ENCODE data around the gene PLA2G4A. TPM values are rescaled to one million over a fixed set of nuclear protein-coding genes. Genes with fewer than 3 reads are reported as not detected.

The PLA2G4A gene
- total RNA-seq, 1 donor from 2014 or later: 0.72 TPM

DNA sequence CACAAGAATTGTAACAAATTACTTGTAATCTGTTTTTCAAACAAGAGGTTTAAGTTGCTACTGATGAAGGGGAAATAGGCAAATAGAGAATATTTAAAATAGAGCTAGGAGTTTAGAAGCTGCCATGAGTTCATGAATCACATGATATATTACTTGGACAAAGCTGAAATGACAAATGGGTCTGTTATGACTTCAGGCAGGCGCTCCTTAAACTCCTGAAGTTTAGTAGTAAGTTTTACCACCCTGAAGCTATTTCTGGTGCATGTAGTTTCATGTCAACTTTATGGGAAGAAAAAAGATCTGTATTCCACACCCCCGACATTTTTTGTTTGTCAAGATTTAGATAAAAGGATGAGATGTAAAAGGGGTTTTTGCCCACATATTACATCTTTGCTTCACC lies 58.5 kb downstream of the PLA2G4A start:
- no peaks in the 10 kb centered on the region for H3K27me3 Mint-ChIP-seq
- TF ChIP-seq CTCF (IDR thresholded peaks at IDR 0.05; ENCODE audit: unreplicated experiment): no peak
- H3K27ac Mint-ChIP-seq: no peak overlapping the region
- peaks cover 2% of the 10 kb centered on the region for H3K4me1 Mint-ChIP-seq (ENCODE audit: low read depth)
- H3K9me3 Mint-ChIP-seq (ENCODE audit: low read depth): peaks cover 7% of the 10 kb centered on the region
- no peaks in the 10 kb centered on the region for H3K36me3 Mint-ChIP-seq (ENCODE audit: insufficient read depth)
- DNase-seq (ENCODE audit: low spot score, unreplicated experiment): no peak
- H3K4me3 Mint-ChIP-seq (ENCODE audit: low read depth): no peak overlapping the region

DNA sequence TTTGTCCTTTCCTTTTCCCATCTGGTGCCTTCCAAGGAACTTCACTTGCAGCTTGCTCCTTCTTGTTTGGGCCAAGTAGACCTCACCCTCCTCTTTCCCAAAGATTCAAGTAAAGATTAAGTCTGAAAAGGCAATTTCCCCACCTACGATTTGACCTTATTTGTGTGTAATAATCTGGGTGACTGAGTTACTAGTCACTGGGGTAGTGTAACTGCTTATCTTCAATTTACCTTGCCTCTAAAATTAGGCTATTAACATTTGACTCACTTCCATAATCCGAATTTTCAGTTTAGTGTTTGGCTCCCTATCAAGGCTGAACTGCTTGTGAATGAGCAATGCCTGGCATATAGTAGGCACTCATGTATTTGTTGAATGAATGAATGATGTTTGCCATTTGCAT lies 59.6 kb downstream of the PLA2G4A start:
- Mint-ChIP-seq H3K36me3 (ENCODE audit: insufficient read depth) (no peaks in the 10 kb centered on the region), H3K4me3 (ENCODE audit: low read depth) (no peak overlapping the region), H3K27ac (no peak overlapping the region), H3K9me3 (ENCODE audit: low read depth) (peaks cover 7% of the 10 kb centered on the region), H3K27me3 (no peaks in the 10 kb centered on the region), H3K4me1 (ENCODE audit: low read depth) (no peaks in the 10 kb centered on the region)
- TF ChIP-seq CTCF (IDR thresholded peaks at IDR 0.05; ENCODE audit: unreplicated experiment): no peak
- DNase-seq (ENCODE audit: low spot score, unreplicated experiment): no peak

- H3K4me1 Mint-ChIP-seq (ENCODE audit: low read depth): no peaks in the 10 kb centered on the region
- H3K36me3 Mint-ChIP-seq (ENCODE audit: insufficient read depth): no peaks in the 10 kb centered on the region
- DNase-seq (ENCODE audit: low spot score, unreplicated experiment): no peak
- H3K27ac Mint-ChIP-seq: no peak overlapping the region
- no peaks in the 10 kb centered on the region for H3K9me3 Mint-ChIP-seq (ENCODE audit: low read depth)
- no peak overlapping the region for H3K4me3 Mint-ChIP-seq (ENCODE audit: low read depth)
- TF ChIP-seq CTCF (IDR thresholded peaks at IDR 0.05; ENCODE audit: unreplicated experiment): no peak
- no peaks in the 10 kb centered on the region for H3K27me3 Mint-ChIP-seq
Observed at GRCh38 chr1:186892936-186893335, 64.2 kb downstream of the PLA2G4A start.

GRCh38 chr1:186894415-186894814 lies 65.7 kb downstream of the PLA2G4A start:
- no peak for TF ChIP-seq CTCF (IDR thresholded peaks at IDR 0.05; ENCODE audit: unreplicated experiment)
- no peak overlapping the region for H3K4me3 Mint-ChIP-seq (ENCODE audit: low read depth)
- H3K36me3 Mint-ChIP-seq (ENCODE audit: insufficient read depth): no peaks in the 10 kb centered on the region
- H3K27ac Mint-ChIP-seq: no peak overlapping the region
- peaks cover 2% of the 10 kb centered on the region for H3K9me3 Mint-ChIP-seq (ENCODE audit: low read depth)
- no peaks in the 10 kb centered on the region for H3K27me3 Mint-ChIP-seq
- DNase-seq (ENCODE audit: low spot score, unreplicated experiment): no peak
- no peaks in the 10 kb centered on the region for H3K4me1 Mint-ChIP-seq (ENCODE audit: low read depth)

DNA sequence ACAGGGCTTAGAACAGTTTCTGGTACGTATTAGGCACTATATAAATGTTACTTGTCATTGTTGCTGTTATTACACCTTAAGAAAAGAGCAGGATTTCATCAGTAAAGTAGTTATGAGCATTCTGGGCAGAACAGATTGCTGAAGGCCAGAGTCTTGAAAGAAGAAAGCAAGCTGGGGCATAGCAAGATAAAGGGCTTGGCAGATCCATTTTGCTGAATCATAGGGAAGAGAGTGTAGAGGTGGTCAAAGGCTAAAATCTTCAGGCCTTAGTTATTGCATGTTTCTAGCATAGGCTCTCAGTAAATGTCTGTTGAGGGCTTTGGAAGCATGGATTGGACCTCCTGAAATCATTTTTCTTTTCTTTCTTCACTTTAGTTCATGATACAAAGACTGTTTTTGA lies 67.5 kb downstream of the PLA2G4A start:
- TF ChIP-seq CTCF (IDR thresholded peaks at IDR 0.05; ENCODE audit: unreplicated experiment): no peak
- Mint-ChIP-seq H3K9me3 (ENCODE audit: low read depth) (peaks cover 3% of the 10 kb centered on the region), H3K27me3 (no peaks in the 10 kb centered on the region), H3K27ac (no peak overlapping the region), H3K4me1 (ENCODE audit: low read depth) (no peaks in the 10 kb centered on the region), H3K36me3 (ENCODE audit: insufficient read depth) (no peaks in the 10 kb centered on the region), H3K4me3 (ENCODE audit: low read depth) (no peak overlapping the region)
- no peak for DNase-seq (ENCODE audit: low spot score, unreplicated experiment)
